ENCODE measurements around the gene SURF6. TPM values are rescaled to one million over a fixed set of nuclear protein-coding genes. Genes with fewer than 3 reads are reported as not detected.

Gene SURF6
- total RNA-seq, 1 experiment from 2014 or later: 56.3 TPM

DNA sequence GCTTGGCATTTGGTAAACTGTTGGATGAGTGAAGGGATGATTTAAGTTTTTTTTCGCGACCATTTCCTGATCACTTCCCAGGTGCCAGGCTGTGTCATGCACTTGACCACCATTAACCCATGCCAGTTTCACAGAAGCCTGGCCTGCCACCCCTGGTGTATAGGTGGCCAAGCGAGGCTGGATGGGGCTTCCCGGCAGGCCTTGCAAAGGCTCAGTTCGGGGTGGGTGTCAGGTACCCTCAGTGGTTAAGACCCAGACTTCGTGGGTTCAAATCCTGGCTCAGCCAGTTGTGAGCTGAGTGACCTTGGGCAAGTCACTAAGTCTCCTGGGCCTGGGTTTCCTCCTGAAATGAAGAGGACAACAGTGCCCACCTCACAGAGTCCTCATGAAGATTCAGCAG lies 9.6 kb upstream of the SURF6 start:
- peaks cover 5% of the 10 kb centered on the region for H3K23me2 ChIP-seq (ENCODE audit: insufficient read length, low read depth, low read length, poor library complexity, severe bottlenecking)
- Mint-ChIP-seq H3K27ac (no peak overlapping the region), H3K36me3 (ENCODE audit: insufficient read depth in 1 of 3, low read depth in 3 of 3) (peaks cover 65 to 88% (median 85%) of the 10 kb centered on the region in 3 experiments), H3K27me3 (ENCODE audit: low read depth) (no peaks in the 10 kb centered on the region), H3K4me1 (peaks cover 22 to 33% of the 10 kb centered on the region in 2 experiments), H3K9me3 (peaks cover 0 to 3% of the 10 kb centered on the region in 2 experiments; a peak in 1 of 5 replicates), H3K4me3 (peak overlapping the region in 1 of 2 experiments; percentile 99; a peak in 1 of 5 replicates)
- no peak for DNase-seq
- no peaks in the 10 kb centered on the region for H4K20me1 ChIP-seq (ENCODE audit: control insufficient read depth, insufficient read depth, insufficient read length)
- H3K14ac ChIP-seq (ENCODE audit: insufficient read depth, low read length): no peak overlapping the region
- H3K9ac ChIP-seq (ENCODE audit: extremely low read depth, insufficient read length, low read length): no peak overlapping the region
- H3T11ph ChIP-seq (ENCODE audit: low read length): no peak overlapping the region
- no peak overlapping the region for H2BK12ac ChIP-seq (ENCODE audit: insufficient read length, low read depth, low read length)
- no peaks in the 10 kb centered on the region for H3K27me3 ChIP-seq (ENCODE audit: insufficient read depth, low read length)
- peaks cover 10% of the 10 kb centered on the region for H3K79me1 ChIP-seq (ENCODE audit: insufficient read depth, low read depth, low read length, poor library complexity, severe bottlenecking)
- H3K79me2 ChIP-seq (ENCODE audit: insufficient read depth, low read length): peaks cover 13% of the 10 kb centered on the region; the same call in 1 of the 2 replicates
- H2BK5ac ChIP-seq (ENCODE audit: insufficient read length, low read length): no peak overlapping the region
- H4K91ac ChIP-seq (ENCODE audit: insufficient read length, low read depth, low read length): no peak overlapping the region
- no peak overlapping the region for H2AK5ac ChIP-seq (ENCODE audit: insufficient read length, low read length)
- no peaks in the 10 kb centered on the region; the same call in 1 of the 2 replicates for H3K4me1 ChIP-seq (ENCODE audit: insufficient read depth, low read length)
- no peak overlapping the region for H3K18ac ChIP-seq (ENCODE audit: insufficient read length, low read depth, low read length)
- no peak overlapping the region for H4K8ac ChIP-seq (replicated peaks; ENCODE audit: insufficient read length, low read depth, low read length)
- no peak overlapping the region for H3K23ac ChIP-seq (ENCODE audit: insufficient read length, low read depth, low read length)
- no CpG with 5 or more reads among the region's 6 CpGs for WGBS (ENCODE audit: extremely low coverage, insufficient read length, low lambda C conversion rate)
- H2BK20ac ChIP-seq (ENCODE audit: low read depth, low read length, poor library complexity, severe bottlenecking): no peak overlapping the region
- no peak overlapping the region for H4K5ac ChIP-seq (ENCODE audit: insufficient read length, low read depth, low read length)
- no peak overlapping the region for H2BK15ac ChIP-seq (ENCODE audit: low read depth, low read length)
- TF ChIP-seq, protein P1, sequence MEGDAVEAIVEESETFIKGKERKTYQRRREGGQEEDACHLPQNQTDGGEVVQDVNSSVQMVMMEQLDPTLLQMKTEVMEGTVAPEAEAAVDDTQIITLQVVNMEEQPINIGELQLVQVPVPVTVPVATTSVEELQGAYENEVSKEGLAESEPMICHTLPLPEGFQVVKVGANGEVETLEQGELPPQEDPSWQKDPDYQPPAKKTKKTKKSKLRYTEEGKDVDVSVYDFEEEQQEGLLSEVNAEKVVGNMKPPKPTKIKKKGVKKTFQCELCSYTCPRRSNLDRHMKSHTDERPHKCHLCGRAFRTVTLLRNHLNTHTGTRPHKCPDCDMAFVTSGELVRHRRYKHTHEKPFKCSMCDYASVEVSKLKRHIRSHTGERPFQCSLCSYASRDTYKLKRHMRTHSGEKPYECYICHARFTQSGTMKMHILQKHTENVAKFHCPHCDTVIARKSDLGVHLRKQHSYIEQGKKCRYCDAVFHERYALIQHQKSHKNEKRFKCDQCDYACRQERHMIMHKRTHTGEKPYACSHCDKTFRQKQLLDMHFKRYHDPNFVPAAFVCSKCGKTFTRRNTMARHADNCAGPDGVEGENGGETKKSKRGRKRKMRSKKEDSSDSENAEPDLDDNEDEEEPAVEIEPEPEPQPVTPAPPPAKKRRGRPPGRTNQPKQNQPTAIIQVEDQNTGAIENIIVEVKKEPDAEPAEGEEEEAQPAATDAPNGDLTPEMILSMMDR (conservative IDR thresholded peaks at IDR 0.05): no peak
- no peak overlapping the region for H3K56ac ChIP-seq (ENCODE audit: insufficient read length, low read depth, low read length)
- no peak overlapping the region for H3K4me2 ChIP-seq (ENCODE audit: insufficient read depth, insufficient read length, low read length)
- no peak overlapping the region for H3K27ac ChIP-seq (ENCODE audit: insufficient read length, low read depth, low read length)
- no peaks in the 10 kb centered on the region for H3K9me3 ChIP-seq (ENCODE audit: control insufficient read depth, low read depth, low read length)
- no peak overlapping the region for H3K4ac ChIP-seq (ENCODE audit: low read depth, low read length)
- no peak overlapping the region for H2AFZ ChIP-seq (ENCODE audit: low read length)
- H2BK120ac ChIP-seq (ENCODE audit: low read depth, low read length, poor library complexity, severe bottlenecking): no peak overlapping the region

Data from H9 (cell line).